GM23338 (cell line): Measurements from ENCODE around the gene RARRES2. TPM values are rescaled to one million over a fixed set of nuclear protein-coding genes. Genes with fewer than 3 reads are reported as not detected.

Source experiments
- ATAC-seq: fragments of 200-7000 bp; cut with Tn5 transposase; 3 replicates; pipeline ENCODE4 v1.9.1; 2020
- DNase-seq: peaks from one replicate; pipeline ENCODE4 v3.0.0-alpha.2; 2015; ENCODE audit warnings: low spot score
- H2AFZ ChIP-seq: fragments of 200-600 bp; sonication (generic); 2 replicates; pipeline ENCODE4 v1.8.0; 2016; ENCODE audit warnings: antibody characterized with exemption, mild to moderate bottlenecking, moderate library complexity
- H3F3A ChIP-seq: fragments of 200-600 bp; sonication (generic); replicated peaks from 2 replicates; pipeline ENCODE4 v1.8.0; 2017; ENCODE audit warnings: antibody characterized with exemption, mixed run types, low read depth
- H3K27ac ChIP-seq: fragments of 200-600 bp; sonication (generic); 2 replicates; pipeline ENCODE4 v1.6.1; 2016; ENCODE audit warnings: low read depth
- H3K27me3 ChIP-seq: fragments of 200-600 bp; sonication (generic); 2 replicates; pipeline ENCODE4 v1.8.0; 2016; ENCODE audit warnings: mild to moderate bottlenecking, mixed run types, moderate library complexity; ENCODE audit not compliant: insufficient read depth
- H3K36me3 ChIP-seq: fragments of 200-600 bp; sonication (generic); 2 replicates; pipeline ENCODE4 v1.8.0; 2016; ENCODE audit warnings: mild to moderate bottlenecking; ENCODE audit not compliant: insufficient read depth
- H3K4me1 ChIP-seq: fragments of 200-600 bp; sonication (generic); 2 replicates; pipeline ENCODE4 v1.8.0; 2016; ENCODE audit warnings: mild to moderate bottlenecking, moderate library complexity; ENCODE audit not compliant: insufficient read depth
- H3K4me2 ChIP-seq: fragments of 200-600 bp; sonication (generic); 2 replicates; pipeline ENCODE4 v1.7.1; 2017; ENCODE audit warnings: mixed run types
- H3K4me3 ChIP-seq: fragments of 200-600 bp; sonication (generic); 2 replicates; pipeline ENCODE4 v1.6.1; 2016; ENCODE audit warnings: mixed run types
- H3K79me2 ChIP-seq: fragments of 200-600 bp; sonication (generic); replicated peaks from 2 replicates; pipeline ENCODE4 v1.8.0; 2017; ENCODE audit warnings: mild to moderate bottlenecking; ENCODE audit not compliant: insufficient read depth
- H3K9me2 ChIP-seq: fragments of 200-600 bp; sonication (generic); 2 replicates; pipeline ENCODE4 v1.8.0; 2017; ENCODE audit not compliant: insufficient read depth
- H4K20me1 ChIP-seq: fragments of 200-600 bp; sonication (generic); replicated peaks from 2 replicates; pipeline ENCODE4 v1.8.0; 2017; ENCODE audit warnings: mild to moderate bottlenecking; ENCODE audit not compliant: insufficient read depth
- H3K27ac Mint-ChIP-seq: 2 replicates; pipeline ENCODE4 v1.8.0; 2020; ENCODE audit warnings: inconsistent platforms, mild to moderate bottlenecking, moderate library complexity, mixed read lengths
- H3K27me3 Mint-ChIP-seq: 3 replicates; pipeline ENCODE4 v1.8.0; 2022; ENCODE audit warnings: low read depth, mild to moderate bottlenecking, moderate library complexity, mixed read lengths, inconsistent platforms; ENCODE audit not compliant: insufficient read depth, poor library complexity
- H3K36me3 Mint-ChIP-seq: 3 replicates; pipeline ENCODE4 v1.8.0; 2021; ENCODE audit warnings: low read depth, mild to moderate bottlenecking, inconsistent platforms, moderate library complexity, mixed read lengths
- H3K4me1 Mint-ChIP-seq: 3 replicates; pipeline ENCODE4 v1.8.0; 2020; ENCODE audit warnings: mild to moderate bottlenecking, inconsistent platforms, mixed read lengths
- H3K4me3 Mint-ChIP-seq: 3 replicates; pipeline ENCODE4 v1.8.0; 2021; ENCODE audit warnings: moderate library complexity, mild to moderate bottlenecking, inconsistent platforms, mixed read lengths
- H3K9me3 Mint-ChIP-seq: 3 replicates; pipeline ENCODE4 v1.8.0; 2020; ENCODE audit warnings: moderate library complexity, mild to moderate bottlenecking, inconsistent platforms, mixed read lengths
- EZH2phosphoT487 ChIP-seq: fragments of 200-600 bp; sonication (generic); IDR thresholded peaks from one replicate; pipeline ENCODE4 v1.8.1; 2018; ENCODE audit warnings: antibody characterized with exemption; ENCODE audit not compliant: unreplicated experiment
- NANOG ChIP-seq: IDR thresholded peaks from 2 replicates; pipeline ENCODE4 v1.6.1; 2016; ENCODE audit warnings: antibody characterized with exemption, borderline replicate concordance
- POLR2AphosphoS5 ChIP-seq: IDR thresholded peaks from 2 replicates; pipeline ENCODE4 v1.6.1; 2016; ENCODE audit warnings: antibody characterized with exemption, low read depth
- ZNF114 ChIP-seq: fragments of 250-450 bp; sonication (Bioruptor Pico); IDR thresholded peaks from 2 replicates; pipeline ENCODE4 v1.5.0; 2020; ENCODE audit warnings: mild to moderate bottlenecking, moderate library complexity
- polyA plus RNA-seq: library from polyadenylated mRNA; unstranded; fragments of >200 nt; fragmentation: Nextera tagmentation; extraction: Ambion mirVana; gene quantifications from 2 replicates; pipeline ENCODE4 v1.2.1, GENCODE V29; 2016
- total RNA-seq: library from RNA; depleted of rRNA; stranded (reverse); fragments of >200 nt; shearing (Covaris generic); gene quantifications from 2 replicates; pipeline ENCODE4 v1.2.3, GENCODE V29; 2014
- TF ChIP-seq, protein P1 (sequence below), 2 experiments: fragments of 200-600 bp in 1 of 2; sonication (generic) in 1 of 2; conservative IDR thresholded peaks; 2 replicates each; pipeline versions ENCODE4 v1.5.1 to v1.6.1; 2016 to 2017; ENCODE audit warnings: antibody characterized with exemption in 2 of 2, low read depth in 2 of 2, mild to moderate bottlenecking in 2 of 2, moderate library complexity in 1 of 2

Gene RARRES2
- total and polyA plus RNA-seq, 2 experiments from 2014 or later, result 169 to 314 TPM

DNA sequence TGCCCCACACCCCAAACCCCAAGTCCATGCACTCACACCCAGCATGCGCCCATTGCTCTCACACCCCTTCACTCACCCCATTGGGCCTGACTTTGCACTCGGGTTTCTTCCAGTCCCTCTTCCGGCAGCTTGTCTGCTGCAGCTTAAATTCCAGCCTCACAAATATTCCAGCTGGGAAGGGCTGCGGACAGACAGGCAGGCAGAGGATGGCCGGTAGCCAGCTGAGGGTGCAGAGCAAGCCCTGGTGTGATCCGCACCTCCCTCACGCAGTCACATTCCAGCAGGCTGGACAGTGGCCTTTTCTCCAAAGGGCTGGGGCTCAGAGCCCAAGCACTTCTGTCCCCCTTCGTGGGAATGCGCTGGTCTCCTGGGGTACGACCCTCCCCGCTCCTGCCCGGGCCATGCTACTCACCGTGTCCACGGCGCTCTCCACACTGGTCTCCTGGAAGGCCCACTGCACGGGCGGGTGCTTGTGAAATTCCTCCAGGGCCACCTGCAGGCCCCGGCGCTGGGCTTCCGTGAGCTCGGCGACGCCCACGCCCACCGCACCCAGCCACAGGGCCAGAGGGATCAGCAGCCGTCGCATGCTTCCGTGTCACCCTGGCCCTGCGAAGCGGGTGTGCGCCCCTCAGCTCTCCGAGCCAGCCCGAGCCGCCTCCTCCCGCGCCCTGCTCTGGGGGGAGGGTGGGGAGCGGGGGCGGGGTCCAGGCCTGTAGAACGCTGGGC, 1.2 kb downstream of the RARRES2 start:
- Histone ChIP-seq H3K9me2 (no peaks in the 10 kb centered on the region), H3K36me3 (peaks cover 4% of the 10 kb centered on the region; the same call in 1 of the 2 replicates), H3K79me2 (peaks cover 28% of the 10 kb centered on the region), H3K27ac (peak overlapping the region; percentile 3; the same call in 1 of the 2 replicates), H2AFZ (no peak overlapping the region), H3F3A (peaks cover 22% of the 10 kb centered on the region), H3K4me1 (peaks cover 44% of the 10 kb centered on the region), H3K4me2 (peak overlapping the region; percentile 94), H4K20me1 (no peaks in the 10 kb centered on the region; the same call in 1 of the 2 replicates), H3K4me3 (peak overlapping the region; percentile 93), H3K27me3 (peaks cover 28% of the 10 kb centered on the region)
- TF ChIP-seq NANOG (no peak), POLR2AphosphoS5 (peak; percentile 49; the same call in 1 of the 2 replicates)
- no peak overlapping the region; the same call in 1 of the 2 replicates for H3K27ac Mint-ChIP-seq
- peak; percentile 49 for ATAC-seq
- H3K36me3 Mint-ChIP-seq, result peaks cover 54% of the 10 kb centered on the region
- peaks cover 64% of the 10 kb centered on the region for H3K4me1 Mint-ChIP-seq
- peaks cover 37% of the 10 kb centered on the region for H3K27me3 Mint-ChIP-seq
- peaks cover 25% of the 10 kb centered on the region for H3K9me3 Mint-ChIP-seq
- DNase-seq, result peak; percentile 71
- H3K4me3 Mint-ChIP-seq, result peak overlapping the region; percentile 93

DNA sequence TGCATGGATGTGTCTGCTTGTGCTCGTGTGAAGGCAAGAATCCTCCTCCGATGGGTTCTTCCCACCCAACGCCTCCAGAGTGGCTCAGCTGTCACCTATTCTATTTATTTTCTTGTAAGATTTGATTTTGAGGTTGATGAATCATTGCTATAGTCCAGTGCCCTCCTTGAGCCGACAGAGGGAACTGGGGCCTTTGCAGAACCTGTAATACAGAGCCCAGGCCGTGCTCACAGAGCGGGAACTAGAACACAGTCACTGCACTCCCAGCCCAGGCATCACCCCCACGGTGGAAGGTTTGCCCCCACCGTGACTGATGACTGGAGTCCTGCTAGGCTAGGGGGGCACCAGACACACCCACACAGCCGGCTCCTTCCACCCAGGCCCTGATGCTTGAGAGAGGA, 2.0 kb downstream of the RARRES2 start:
- Mint-ChIP-seq H3K36me3 (peaks cover 53% of the 10 kb centered on the region), H3K4me3 (peak overlapping the region; percentile 93)
- ATAC-seq, result no peak

DNA sequence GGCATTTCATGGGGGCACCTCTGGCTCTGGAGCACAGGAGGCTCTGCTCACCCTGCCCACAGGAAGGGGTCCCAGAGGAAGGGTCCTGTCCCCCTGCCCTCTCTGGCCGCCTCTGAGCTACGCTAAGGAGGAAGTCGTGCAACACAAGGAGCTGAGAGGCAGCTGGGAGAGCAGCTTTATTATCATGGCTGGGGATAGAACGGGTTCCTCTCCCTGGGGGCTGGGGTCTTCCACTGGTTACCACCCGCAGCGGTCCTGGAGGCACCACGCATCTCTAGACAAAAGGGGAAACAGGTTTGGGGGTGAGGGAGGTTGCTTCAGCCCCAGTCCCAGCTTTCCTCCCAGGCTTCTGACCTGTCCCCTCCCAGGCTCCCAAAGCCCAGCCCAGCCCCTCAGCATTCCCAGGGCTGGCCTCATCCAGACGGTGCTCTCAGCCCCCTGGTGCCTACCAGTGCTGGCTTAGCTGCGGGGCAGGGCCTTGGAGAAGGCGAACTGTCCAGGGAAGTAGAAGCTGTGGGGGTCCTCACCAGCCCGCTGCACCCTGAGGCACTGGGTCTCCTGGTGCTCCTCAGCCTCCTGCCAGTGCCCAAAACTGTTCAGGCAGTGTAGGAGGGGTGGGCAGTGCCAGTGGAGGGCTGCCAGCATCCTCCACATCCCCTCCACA, 3.1 kb downstream of the RARRES2 start:
- Mint-ChIP-seq H3K27ac (no peak overlapping the region), H3K36me3 (peaks cover 55% of the 10 kb centered on the region), H3K4me1 (peaks cover 75% of the 10 kb centered on the region), H3K9me3 (peaks cover 8% of the 10 kb centered on the region), H3K4me3 (peak overlapping the region; percentile 23; the same call in 1 of the 3 replicates), H3K27me3 (peaks cover 34% of the 10 kb centered on the region)
- Histone ChIP-seq H3K4me1 (peaks cover 52% of the 10 kb centered on the region), H4K20me1 (no peaks in the 10 kb centered on the region; the same call in 1 of the 2 replicates), H3K9me2 (no peaks in the 10 kb centered on the region), H3K4me2 (no peak overlapping the region), H3K27me3 (peaks cover 16% of the 10 kb centered on the region), H3K4me3 (no peak overlapping the region), H2AFZ (no peak overlapping the region), H3K27ac (peak overlapping the region; percentile 39; the same call in 1 of the 2 replicates), H3K79me2 (peaks cover 28% of the 10 kb centered on the region), H3K36me3 (peaks cover 4% of the 10 kb centered on the region; the same call in 1 of the 2 replicates), H3F3A (peaks cover 22% of the 10 kb centered on the region)
- ATAC-seq (no peak), DNase-seq (no peak)
- no peak for TF ChIP-seq POLR2AphosphoS5

More for the DNA sequence above, 2.0 kb downstream of the RARRES2 start:
- peaks cover 47% of the 10 kb centered on the region for H3K4me1 ChIP-seq
- TF ChIP-seq POLR2AphosphoS5, result no peak
- TF ChIP-seq EZH2phosphoT487, result no peak
- TF ChIP-seq, protein P1, sequence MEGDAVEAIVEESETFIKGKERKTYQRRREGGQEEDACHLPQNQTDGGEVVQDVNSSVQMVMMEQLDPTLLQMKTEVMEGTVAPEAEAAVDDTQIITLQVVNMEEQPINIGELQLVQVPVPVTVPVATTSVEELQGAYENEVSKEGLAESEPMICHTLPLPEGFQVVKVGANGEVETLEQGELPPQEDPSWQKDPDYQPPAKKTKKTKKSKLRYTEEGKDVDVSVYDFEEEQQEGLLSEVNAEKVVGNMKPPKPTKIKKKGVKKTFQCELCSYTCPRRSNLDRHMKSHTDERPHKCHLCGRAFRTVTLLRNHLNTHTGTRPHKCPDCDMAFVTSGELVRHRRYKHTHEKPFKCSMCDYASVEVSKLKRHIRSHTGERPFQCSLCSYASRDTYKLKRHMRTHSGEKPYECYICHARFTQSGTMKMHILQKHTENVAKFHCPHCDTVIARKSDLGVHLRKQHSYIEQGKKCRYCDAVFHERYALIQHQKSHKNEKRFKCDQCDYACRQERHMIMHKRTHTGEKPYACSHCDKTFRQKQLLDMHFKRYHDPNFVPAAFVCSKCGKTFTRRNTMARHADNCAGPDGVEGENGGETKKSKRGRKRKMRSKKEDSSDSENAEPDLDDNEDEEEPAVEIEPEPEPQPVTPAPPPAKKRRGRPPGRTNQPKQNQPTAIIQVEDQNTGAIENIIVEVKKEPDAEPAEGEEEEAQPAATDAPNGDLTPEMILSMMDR (conservative IDR thresholded peaks at IDR 0.05; ENCODE audit: low read depth in 2 of 2), result no peak
- no peak for TF ChIP-seq ZNF114 (CRISPR knock-in tag)
- DNase-seq, result no peak
- H3K9me3 Mint-ChIP-seq, result peaks cover 19% of the 10 kb centered on the region
- peaks cover 4% of the 10 kb centered on the region; the same call in 1 of the 2 replicates for H3K36me3 ChIP-seq
- peaks cover 22% of the 10 kb centered on the region for H3F3A ChIP-seq
- peaks cover 71% of the 10 kb centered on the region for H3K4me1 Mint-ChIP-seq
- no peak overlapping the region for H3K27ac ChIP-seq
- peak overlapping the region; percentile 94 for H3K4me2 ChIP-seq
- H3K27me3 ChIP-seq, result peaks cover 27% of the 10 kb centered on the region
- H4K20me1 ChIP-seq, result no peaks in the 10 kb centered on the region; the same call in 1 of the 2 replicates
- peak overlapping the region; percentile 93 for H3K4me3 ChIP-seq
- no peak overlapping the region for H3K27ac Mint-ChIP-seq
- H3K9me2 ChIP-seq, result no peaks in the 10 kb centered on the region
- H3K79me2 ChIP-seq, result peaks cover 28% of the 10 kb centered on the region
- H2AFZ ChIP-seq, result no peak overlapping the region
- H3K27me3 Mint-ChIP-seq, result peaks cover 37% of the 10 kb centered on the region
